ENCODE data around the gene RAB10.

Gene RAB10

DNA sequence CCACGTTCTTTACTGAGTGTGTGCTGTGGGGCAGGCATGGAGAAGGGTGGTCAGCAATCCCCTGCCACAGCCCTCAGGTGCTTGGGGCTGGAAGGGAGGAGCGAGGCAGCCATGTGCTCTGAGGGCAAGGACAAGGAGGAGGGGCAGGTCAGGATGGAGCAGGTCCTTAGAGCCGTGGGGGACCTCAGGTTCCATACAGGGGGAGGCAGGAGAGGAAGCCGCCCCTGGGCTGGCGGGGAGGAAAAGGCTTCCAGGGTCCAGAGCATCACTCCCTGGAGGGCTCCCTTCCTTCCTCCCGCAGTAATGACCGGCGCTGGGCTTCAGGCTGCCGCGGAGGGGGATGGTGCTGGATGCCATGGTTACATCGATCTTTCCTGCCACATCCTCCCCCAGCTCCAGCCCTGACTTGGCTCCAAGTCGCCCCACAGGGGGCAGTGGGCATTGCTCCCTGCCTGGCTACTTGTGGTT, 145.6 kb downstream of the RAB10 start:
- Histone ChIP-seq H3K27ac (ENCODE audit: low read depth, low read length) (no peak overlapping the region), H3K4me1 (ENCODE audit: control insufficient read depth, insufficient read depth, low read length, unreplicated experiment) (no peaks in the 10 kb centered on the region), H2AFZ (ENCODE audit: low read length, unreplicated experiment) (peak overlapping the region; percentile 34), H3K27me3 (ENCODE audit: insufficient read depth, low read length) (peaks cover 4% of the 10 kb centered on the region), H3K4me3 (ENCODE audit: low read depth, low read length) (peak overlapping the region; percentile 74), H3K79me2 (ENCODE audit: control insufficient read depth, insufficient read depth, low read length, unreplicated experiment) (no peaks in the 10 kb centered on the region), H3K36me3 (ENCODE audit: insufficient read depth, low read length) (no peaks in the 10 kb centered on the region)

- Histone ChIP-seq H3K36me3 (ENCODE audit: insufficient read depth, low read length) (no peaks in the 10 kb centered on the region), H2AFZ (ENCODE audit: low read length, unreplicated experiment) (no peak overlapping the region), H3K27me3 (ENCODE audit: insufficient read depth, low read length) (no peaks in the 10 kb centered on the region), H3K27ac (ENCODE audit: low read depth, low read length) (no peak overlapping the region), H3K4me1 (ENCODE audit: control insufficient read depth, insufficient read depth, low read length, unreplicated experiment) (peaks cover 10% of the 10 kb centered on the region), H3K79me2 (ENCODE audit: control insufficient read depth, insufficient read depth, low read length, unreplicated experiment) (peaks cover 11% of the 10 kb centered on the region), H3K4me3 (ENCODE audit: low read depth, low read length) (no peak overlapping the region)
These were observed 148.6 kb downstream of the RAB10 start for GRCh38 chr2:26182441-26182840.

DNA sequence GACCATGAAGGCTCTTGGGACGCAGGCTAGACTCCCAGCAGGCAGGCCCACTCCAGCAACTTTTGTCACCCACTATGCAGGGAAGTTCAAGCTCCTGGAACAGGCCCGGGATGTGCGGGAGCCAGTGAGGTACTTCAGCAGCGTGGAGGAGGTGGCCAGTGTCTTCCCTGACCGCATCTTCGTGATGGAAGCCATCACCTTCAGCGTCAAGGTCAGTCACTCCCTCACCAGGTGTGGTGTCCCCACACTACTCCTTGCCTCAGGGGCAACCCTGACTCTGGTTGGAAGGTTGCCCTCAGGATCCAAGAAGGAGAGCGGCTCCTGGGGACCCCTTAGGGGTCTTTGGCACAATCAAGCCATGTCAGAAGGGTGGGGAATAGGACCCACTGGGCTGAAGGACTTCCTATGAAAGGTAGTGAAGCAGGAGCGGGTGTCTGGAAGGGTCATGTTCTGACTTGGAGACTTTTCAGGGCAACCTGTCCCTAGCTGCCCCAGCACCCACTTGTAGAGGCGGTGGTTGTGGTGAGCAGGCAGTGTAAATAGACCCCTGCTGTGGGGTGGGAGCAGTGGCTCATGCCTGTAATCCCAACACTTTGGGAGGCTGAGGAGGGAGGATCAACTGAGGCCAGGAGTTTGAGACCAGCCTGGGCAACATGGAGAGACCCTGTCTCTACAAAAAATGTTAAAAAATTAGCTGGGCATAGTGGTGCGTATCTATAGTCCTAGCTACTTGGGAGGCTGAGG, 149.2 kb downstream of the RAB10 start:
- Histone ChIP-seq H3K27me3 (ENCODE audit: insufficient read depth, low read length) (no peaks in the 10 kb centered on the region), H3K4me1 (ENCODE audit: control insufficient read depth, insufficient read depth, low read length, unreplicated experiment) (peaks cover 10% of the 10 kb centered on the region), H3K27ac (ENCODE audit: low read depth, low read length) (no peak overlapping the region)

GRCh38 chr2:26184121-26184520, 150.2 kb downstream of the RAB10 start:
- peak overlapping the region; percentile 95 for H3K4me3 ChIP-seq (ENCODE audit: low read depth, low read length)
- H3K79me2 ChIP-seq (ENCODE audit: control insufficient read depth, insufficient read depth, low read length, unreplicated experiment) = peaks cover 11% of the 10 kb centered on the region
- H3K36me3 ChIP-seq (ENCODE audit: insufficient read depth, low read length) = no peaks in the 10 kb centered on the region
- H3K4me1 ChIP-seq (ENCODE audit: control insufficient read depth, insufficient read depth, low read length, unreplicated experiment) = peaks cover 10% of the 10 kb centered on the region
- H3K27ac ChIP-seq (ENCODE audit: low read depth, low read length) = no peak overlapping the region
- peak overlapping the region; percentile 84 for H2AFZ ChIP-seq (ENCODE audit: low read length, unreplicated experiment)
- H3K27me3 ChIP-seq (ENCODE audit: insufficient read depth, low read length) = no peaks in the 10 kb centered on the region

More for the DNA sequence above, 149.2 kb downstream of the RAB10 start:
- Histone ChIP-seq H2AFZ (ENCODE audit: low read length, unreplicated experiment) (no peak overlapping the region), H3K4me3 (ENCODE audit: low read depth, low read length) (no peak overlapping the region), H3K36me3 (ENCODE audit: insufficient read depth, low read length) (no peaks in the 10 kb centered on the region), H3K79me2 (ENCODE audit: control insufficient read depth, insufficient read depth, low read length, unreplicated experiment) (peaks cover 11% of the 10 kb centered on the region)

GRCh38 chr2:26184555-26185303, 150.8 kb downstream of the RAB10 start:
- H2AFZ ChIP-seq (ENCODE audit: low read length, unreplicated experiment) = peak overlapping the region; percentile 97
- H3K4me3 ChIP-seq (ENCODE audit: low read depth, low read length) = peak overlapping the region; percentile 95
- H3K27me3 ChIP-seq (ENCODE audit: insufficient read depth, low read length) = no peaks in the 10 kb centered on the region
- no peaks in the 10 kb centered on the region for H3K36me3 ChIP-seq (ENCODE audit: insufficient read depth, low read length)
- peak overlapping the region; percentile 15; the same call in 1 of the 2 replicates for H3K27ac ChIP-seq (ENCODE audit: low read depth, low read length)
- peaks cover 10% of the 10 kb centered on the region for H3K4me1 ChIP-seq (ENCODE audit: control insufficient read depth, insufficient read depth, low read length, unreplicated experiment)
- peaks cover 11% of the 10 kb centered on the region for H3K79me2 ChIP-seq (ENCODE audit: control insufficient read depth, insufficient read depth, low read length, unreplicated experiment)

GRCh38 chr2:26185304-26185928, 151.5 kb downstream of the RAB10 start:
- peaks cover 10% of the 10 kb centered on the region for H3K4me1 ChIP-seq (ENCODE audit: control insufficient read depth, insufficient read depth, low read length, unreplicated experiment)
- H2AFZ ChIP-seq (ENCODE audit: low read length, unreplicated experiment) = peak overlapping the region; percentile 97
- H3K79me2 ChIP-seq (ENCODE audit: control insufficient read depth, insufficient read depth, low read length, unreplicated experiment) = peaks cover 11% of the 10 kb centered on the region
- no peaks in the 10 kb centered on the region for H3K27me3 ChIP-seq (ENCODE audit: insufficient read depth, low read length)
- H3K36me3 ChIP-seq (ENCODE audit: insufficient read depth, low read length) = no peaks in the 10 kb centered on the region
- H3K27ac ChIP-seq (ENCODE audit: low read depth, low read length) = peak overlapping the region; percentile 15; the same call in 1 of the 2 replicates
- H3K4me3 ChIP-seq (ENCODE audit: low read depth, low read length) = peak overlapping the region; percentile 95

DNA sequence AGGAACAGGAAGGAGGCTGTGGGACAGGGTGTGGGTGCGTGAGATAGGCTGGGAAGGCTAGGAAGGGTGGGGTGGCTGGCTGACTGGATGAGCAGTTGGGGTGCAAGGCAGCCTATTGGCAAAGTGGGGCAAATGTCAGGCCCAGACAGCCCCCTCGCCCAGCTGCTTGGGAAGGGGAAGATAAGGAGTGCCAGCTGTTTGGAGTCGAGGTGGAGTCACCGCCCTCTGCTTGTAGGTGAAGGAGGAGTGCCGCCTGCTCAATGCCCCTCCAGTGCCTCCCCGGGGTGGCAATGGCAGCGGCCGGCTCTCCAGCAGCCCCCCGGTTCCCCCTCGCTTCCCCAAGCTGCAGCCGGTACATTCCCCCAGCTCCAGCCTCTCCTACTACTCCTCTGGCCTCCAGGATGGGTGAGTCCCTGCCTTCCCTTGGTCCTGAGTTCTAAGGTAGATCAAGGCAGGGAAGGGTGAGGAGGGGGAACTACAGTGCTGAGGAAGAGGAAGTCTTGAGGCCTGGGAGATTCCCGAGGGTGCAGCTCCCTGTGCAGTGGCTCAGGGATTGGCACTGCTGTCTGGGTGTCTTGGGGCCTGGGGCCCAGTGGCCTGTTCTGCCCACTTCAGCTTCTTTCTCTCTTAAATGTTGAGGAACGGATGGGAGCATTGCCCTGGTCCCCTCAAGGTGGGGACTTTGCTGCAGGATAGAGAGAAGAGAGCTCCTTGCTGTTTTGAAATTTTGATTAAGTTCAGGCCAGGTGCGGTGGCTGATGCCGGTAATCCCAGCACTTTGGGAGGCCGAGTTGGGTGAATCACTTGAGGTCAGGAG, 152.3 kb downstream of the RAB10 start:
- H3K79me2 ChIP-seq (ENCODE audit: control insufficient read depth, insufficient read depth, low read length, unreplicated experiment) = peaks cover 11% of the 10 kb centered on the region
- H2AFZ ChIP-seq (ENCODE audit: low read length, unreplicated experiment) = no peak overlapping the region
- H3K27me3 ChIP-seq (ENCODE audit: insufficient read depth, low read length) = no peaks in the 10 kb centered on the region
- H3K4me1 ChIP-seq (ENCODE audit: control insufficient read depth, insufficient read depth, low read length, unreplicated experiment) = peaks cover 10% of the 10 kb centered on the region
- H3K36me3 ChIP-seq (ENCODE audit: insufficient read depth, low read length) = no peaks in the 10 kb centered on the region
- H3K4me3 ChIP-seq (ENCODE audit: low read depth, low read length) = peak overlapping the region; percentile 95
- no peak overlapping the region for H3K27ac ChIP-seq (ENCODE audit: low read depth, low read length)
